H1 (cell line): ENCODE results near the gene TMEM187. TPM values are rescaled to one million over a fixed set of nuclear protein-coding genes. Genes with fewer than 3 reads are reported as not detected.

ENCODE experiments used
- CTCF ChIA-PET: fragments of 300-600 bp; sonication (Branson Sonifier 250); formaldehyde crosslinking; loops from one replicate; lab custom pipeline; 2021; ENCODE audit not compliant: partially characterized antibody; lab: Charles Lee
- POLR2A ChIA-PET: fragments of 300-600 bp; sonication (Branson Sonifier 250); formaldehyde crosslinking; loops from one replicate; lab custom pipeline; 2021; ENCODE audit warnings: inconsistent platforms; ENCODE audit not compliant: partially characterized antibody; lab: Charles Lee
- DNase-seq, 2 experiments: peaks; one replicate each; pipeline versions ENCODE4 v3.0.0 to v3.0.0-alpha.2; 2010 to 2022; ENCODE audit warnings: low spot score in 2 of 2, low read depth in 1 of 2, mixed read lengths in 1 of 2
- FAIRE-seq: peaks from 2 replicates; lab custom pipeline; 2011; peaks lifted over from hg19 to GRCh38; lab: Jason Lieb, UNC
- H2AFZ ChIP-seq: 2 replicates; pipeline ENCODE4 v1.8.1; 2012; ENCODE audit warnings: low read length, inconsistent platforms
- H2AK5ac ChIP-seq: 2 replicates; pipeline ENCODE4 v1.6.1; 2013; ENCODE audit warnings: low read depth, low read length
- H2BK120ac ChIP-seq: replicated peaks from 2 replicates; pipeline ENCODE3; 2013; ENCODE audit warnings: low read depth, low read length, inconsistent platforms
- H2BK12ac ChIP-seq: 2 replicates; pipeline ENCODE4 v1.6.1; 2013; ENCODE audit warnings: low read depth, low read length
- H2BK15ac ChIP-seq: 2 replicates; pipeline ENCODE4 v1.6.1; 2013; ENCODE audit warnings: low read length
- H2BK20ac ChIP-seq: 2 replicates; pipeline ENCODE4 v1.6.1; 2013; ENCODE audit warnings: low read length
- H2BK5ac ChIP-seq: 2 replicates; pipeline ENCODE4 v1.6.1; 2013; ENCODE audit warnings: low read depth, low read length
- H3K14ac ChIP-seq: 2 replicates; pipeline ENCODE4 v1.6.1; 2013; ENCODE audit warnings: inconsistent platforms; ENCODE audit not compliant: insufficient read length
- H3K18ac ChIP-seq: 2 replicates; pipeline ENCODE4 v1.6.1; 2013; ENCODE audit warnings: low read length; ENCODE audit errors: extremely low read depth
- H3K23ac ChIP-seq: 2 replicates; pipeline ENCODE4 v1.6.1; 2013; ENCODE audit warnings: inconsistent platforms; ENCODE audit not compliant: insufficient read length
- H3K23me2 ChIP-seq: 2 replicates; pipeline ENCODE4 v1.6.1; 2013; ENCODE audit warnings: low read depth, low read length
- H3K27ac ChIP-seq: 2 replicates; pipeline ENCODE4 v1.6.1; 2011; ENCODE audit warnings: low read depth, low read length, inconsistent platforms
- H3K27me3 ChIP-seq, 4 experiments: replicated peaks in 1 of 4; 1 replicate in 1 of 4; 2 replicates in 3 of 4; pipeline versions ENCODE4 v1.6.1 to v1.8.1; 2011 to 2013; ENCODE audit warnings: low read length in 3 of 4, mild to moderate bottlenecking in 3 of 4, inconsistent platforms in 2 of 4, mixed read lengths in 2 of 4, moderate library complexity in 1 of 4; ENCODE audit not compliant: control insufficient read depth in 3 of 4, insufficient read depth in 3 of 4; ENCODE audit errors: extremely low read depth in 1 of 4
- H3K36me3 ChIP-seq, 4 experiments: 2 replicates each; pipeline versions ENCODE4 v1.6.1 to v1.8.1; 2011 to 2013; ENCODE audit warnings: mild to moderate bottlenecking in 4 of 4, low read length in 3 of 4, moderate library complexity in 2 of 4, control low read depth in 1 of 4, inconsistent platforms in 1 of 4; ENCODE audit not compliant: insufficient read depth in 4 of 4, control insufficient read depth in 2 of 4
- H3K4ac ChIP-seq: replicated peaks from 2 replicates; pipeline ENCODE3; 2013; ENCODE audit warnings: low read length, low read depth, mixed read lengths, inconsistent platforms; ENCODE audit not compliant: insufficient read length
- H3K4me1 ChIP-seq, 4 experiments: replicated peaks in 1 of 4; 1 replicate in 1 of 4; 2 replicates in 3 of 4; pipeline versions ENCODE4 v1.6.1 to v1.8.1; 2011 to 2013; ENCODE audit warnings: low read length in 3 of 4, inconsistent platforms in 2 of 4, mixed read lengths in 1 of 4; ENCODE audit not compliant: insufficient read depth in 4 of 4, control insufficient read depth in 3 of 4
- H3K4me2 ChIP-seq, 2 experiments: 2 replicates each; pipeline versions ENCODE4 v1.6.1 to v1.8.1; 2011 to 2013; ENCODE audit warnings: low read depth in 2 of 2, low read length in 2 of 2, control low read depth in 1 of 2, inconsistent platforms in 1 of 2, mild to moderate bottlenecking in 1 of 2; ENCODE audit not compliant: insufficient read depth in 1 of 2
- H3K4me3 ChIP-seq, 4 experiments: fragments of 200-600, 300-600 bp in 1 of 4; sonication (generic), shearing (Covaris generic), sonication (Bioruptor Twin) in 1 of 4; 2 replicates each; pipeline versions ENCODE4 v1.5.1 to v1.8.1; 2011 to 2016; ENCODE audit warnings: low read length in 4 of 4, low read depth in 3 of 4, control low read depth in 2 of 4, inconsistent platforms in 2 of 4, mild to moderate bottlenecking in 2 of 4, mixed read lengths in 1 of 4, moderate library complexity in 1 of 4; ENCODE audit not compliant: insufficient read depth in 2 of 4; ENCODE audit errors: extremely low read depth in 1 of 4
- H3K56ac ChIP-seq: replicated peaks from 2 replicates; pipeline ENCODE3; 2013; ENCODE audit warnings: low read depth, mild to moderate bottlenecking, mixed read lengths, low read length, inconsistent platforms; ENCODE audit not compliant: insufficient read length
- H3K79me1 ChIP-seq: 2 replicates; pipeline ENCODE4 v1.6.1; 2013; ENCODE audit warnings: low read depth, low read length, control low read depth
- H3K79me2 ChIP-seq, 2 experiments: 2 replicates each; pipeline versions ENCODE4 v1.6.1 to v1.8.1; 2012 to 2013; ENCODE audit warnings: low read length in 2 of 2, mild to moderate bottlenecking in 2 of 2, inconsistent platforms in 1 of 2; ENCODE audit not compliant: insufficient read depth in 2 of 2, control insufficient read depth in 1 of 2
- H3K9ac ChIP-seq, 4 experiments: replicated peaks in 1 of 4; 1 replicate in 1 of 4; 2 replicates in 3 of 4; pipeline versions ENCODE4 v1.6.1 to v1.8.1; 2011 to 2013; ENCODE audit warnings: low read depth in 3 of 4, low read length in 3 of 4, control low read depth in 2 of 4, mild to moderate bottlenecking in 2 of 4, moderate library complexity in 2 of 4, inconsistent platforms in 1 of 4; ENCODE audit errors: extremely low read depth in 1 of 4
- H3K9me3 ChIP-seq, 2 experiments: 2 replicates each; pipeline versions ENCODE4 v1.6.1 to v1.8.1; 2012 to 2013; ENCODE audit warnings: mild to moderate bottlenecking in 2 of 2, moderate library complexity in 2 of 2, control low read depth in 1 of 2, inconsistent platforms in 1 of 2, low read depth in 1 of 2, low read length in 1 of 2, mixed read lengths in 1 of 2; ENCODE audit not compliant: insufficient read depth in 2 of 2
- H4K20me1 ChIP-seq, 2 experiments: replicated peaks in 1 of 2; 2 replicates each; pipeline versions ENCODE3 to v1.8.1; 2011 to 2013; ENCODE audit warnings: inconsistent platforms in 2 of 2, low read length in 2 of 2, mild to moderate bottlenecking in 1 of 2; ENCODE audit not compliant: insufficient read depth in 2 of 2, control insufficient read depth in 1 of 2
- H4K5ac ChIP-seq: 2 replicates; pipeline ENCODE4 v1.6.1; 2013; ENCODE audit warnings: low read length, low read depth, mixed read lengths, inconsistent platforms; ENCODE audit not compliant: insufficient read length
- H4K8ac ChIP-seq: 2 replicates; pipeline ENCODE4 v1.8.0; 2013; ENCODE audit warnings: mild to moderate bottlenecking, moderate library complexity, low read length, inconsistent platforms; ENCODE audit not compliant: insufficient read depth; ENCODE audit errors: extremely low read depth
- H4K91ac ChIP-seq: replicated peaks from 2 replicates; pipeline ENCODE3; 2013; ENCODE audit warnings: low read length, mixed read lengths, inconsistent platforms; ENCODE audit not compliant: insufficient read length
- CBX8 ChIP-seq: fragments of 300-800, 300-1000 bp; sonication (generic); IDR thresholded peaks from 2 replicates; pipeline ENCODE4 v1.7.1; 2016; ENCODE audit warnings: low read depth, low read length, borderline replicate concordance
- EP300 ChIP-seq, 2 experiments: IDR thresholded peaks; 1 replicate in 1 of 2; 2 replicates in 1 of 2; pipeline ENCODE4 v1.6.1; 2011 to 2012; ENCODE audit warnings: low read depth in 2 of 2, low read length in 2 of 2, mild to moderate bottlenecking in 2 of 2, borderline replicate concordance in 1 of 2, inconsistent platforms in 1 of 2, moderate library complexity in 1 of 2
- GTF2F1 ChIP-seq: IDR thresholded peaks from 2 replicates; pipeline ENCODE4 v1.6.1; 2012; ENCODE audit warnings: low read depth, low read length, improper control_type of control experiment, borderline replicate concordance
- KDM5A ChIP-seq: fragments of 200-600 bp; IDR thresholded peaks from 2 replicates; pipeline ENCODE4 v1.7.1; 2012; ENCODE audit warnings: mild to moderate bottlenecking, low read length, inconsistent platforms, mixed read lengths
- SP4 ChIP-seq: IDR thresholded peaks from 2 replicates; pipeline ENCODE4 v1.6.1; 2012; ENCODE audit warnings: low read length, inconsistent platforms
- TAF7 ChIP-seq: optimal IDR thresholded peaks from 2 replicates; pipeline ENCODE3; 2011; ENCODE audit warnings: low read depth, mild to moderate bottlenecking, inconsistent platforms, low read length, moderate library complexity, borderline replicate concordance
- TBP ChIP-seq: IDR thresholded peaks from 2 replicates; pipeline ENCODE4 v1.6.1; 2011; ENCODE audit warnings: low read depth, low read length, improper control_type of control experiment
- WGBS, 2 experiments: shearing (Covaris generic) in 1 of 2; methylation state at CpG; one replicate each; pipeline versions ENCODE4 v1.1.6 to v1.1.7; 2013 to 2015; ENCODE audit warnings: low lambda C conversion rate in 2 of 2, mixed read lengths in 2 of 2, inconsistent platforms in 1 of 2, low coverage in 1 of 2, missing lambda C conversion rate in 1 of 2; ENCODE audit not compliant: insufficient replicate concordance in 2 of 2, insufficient coverage in 1 of 2, insufficient read length in 1 of 2; ENCODE audit errors: extremely low coverage in 1 of 2, missing lambda C conversion rate in 1 of 2; 5-methylcytosine and 5-hydroxymethylcytosine counted together
- polyA plus RNA-seq, 7 experiments: library from polyadenylated mRNA; depleted of rRNA in 3 of 7; stranded (reverse) in 5 of 7; unstranded in 2 of 7; fragments of >200 nt in 5 of 7; fragments of 200-250 nt in 2 of 7; gene quantifications; 1 replicate in 5 of 7; 2 replicates in 1 of 7; 4 replicates in 1 of 7; pipeline versions ENCODE4 v1.2.1 to v1.2.3, GENCODE V29; 2011 to 2013; ENCODE audit warnings: missing spikeins in 2 of 7, mixed read lengths in 2 of 7
- total RNA-seq: library from RNA; stranded (reverse); fragmentation: NEBNext Ultra II Directional; extraction: Animal tissue kit (Norgen Biotek cat#: 25700); gene quantifications from 2 replicates; pipeline ENCODE4 v1.2.1, GENCODE V29; 2021
- TF ChIP-seq, protein P1 (sequence below), 3 experiments: IDR thresholded peaks; 1 replicate in 2 of 3; 2 replicates in 1 of 3; pipeline versions ENCODE4 v1.5.1 to v1.6.1; 2011; ENCODE audit warnings: low read length in 3 of 3, mild to moderate bottlenecking in 3 of 3, inconsistent platforms in 2 of 3, low read depth in 1 of 3, moderate library complexity in 1 of 3; ENCODE audit not compliant: insufficient read depth in 1 of 3; ENCODE audit errors: control extremely low read depth in 1 of 3
- TF ChIP-seq, protein P2 (sequence below): IDR thresholded peaks from 2 replicates; pipeline ENCODE4 v1.6.1; 2012; ENCODE audit warnings: low read length, inconsistent platforms

TMEM187 gene
- total and polyA plus RNA-seq, 2 of the 8 experiments (the other 6 are each of a cell fraction or from before 2014, with no cell fraction given): 5.0 to 14.5 TPM

DNA sequence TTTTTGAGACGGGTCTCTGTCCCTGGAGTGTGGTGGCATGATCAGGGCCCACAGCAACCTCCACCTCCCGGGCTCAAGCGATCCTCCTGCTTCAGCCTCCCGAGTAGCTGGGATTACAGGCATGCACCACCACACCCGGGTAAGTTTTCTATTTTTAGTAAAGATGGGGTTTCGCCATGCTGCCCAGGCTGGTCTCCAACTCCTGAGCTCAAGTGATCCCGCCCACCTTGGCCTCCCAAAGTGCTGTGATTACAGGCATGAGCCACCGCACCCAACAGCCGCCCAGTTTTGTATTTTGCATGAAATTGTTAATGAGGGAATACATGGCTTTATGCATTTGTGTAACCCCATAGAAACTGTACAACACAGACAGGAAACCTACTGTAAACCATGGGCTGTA, 43.7 kb upstream of the TMEM187 start:
- Histone ChIP-seq H2AK5ac (no peak overlapping the region), H4K5ac (no peak overlapping the region), H3K23me2 (peaks cover 15% of the 10 kb centered on the region; the same call in 1 of the 2 replicates), H3K56ac (no peak overlapping the region), H2BK20ac (no peak overlapping the region), H4K91ac (no peak overlapping the region), H3K27ac (no peak overlapping the region), H2BK12ac (no peak overlapping the region), H3K4me3 (no peak overlapping the region), H3K79me1 (no peaks in the 10 kb centered on the region; the same call in 1 of the 2 replicates), H3K4ac (no peak overlapping the region), H2BK120ac (no peak overlapping the region), H3K79me2 (peaks cover 0 to 11% of the 10 kb centered on the region in 2 experiments; a peak in 2 of 4 replicates), H3K27me3 (no peaks in the 10 kb centered on the region), H3K23ac (no peak overlapping the region), H3K9me3 (no peaks in the 10 kb centered on the region), H3K18ac (no peak overlapping the region), H3K4me1 (peaks cover 3 to 15% (median 11%) of the 10 kb centered on the region in 4 experiments), H3K9ac (no peak overlapping the region), H3K14ac (no peak overlapping the region), H2BK5ac (no peak overlapping the region), H2BK15ac (no peak overlapping the region), H2AFZ (no peak overlapping the region), H3K36me3 (peaks cover 0 to 10% (median 4%) of the 10 kb centered on the region in 4 experiments; a peak in 2 of 8 replicates), H4K20me1 (no peaks in the 10 kb centered on the region), H3K4me2 (peak overlapping the region in 1 of 2 experiments; percentile 50; a peak in 3 of 4 replicates), H4K8ac (no peak overlapping the region)
- CTCF ChIA-PET: interaction anchor here (0.7 to 19.6 kb wide), 9 partner anchors 9 to 445 kb away, joined by 3 to 272 read pairs (median 3); partner anchors contain the start of gene RENBP
- DNase-seq: no peak
- 90% methylated on average over 5 of the region's 9 CpGs; no CpG with 5 or more reads in 1 of the 2 experiments for WGBS, 2 experiments
- POLR2A ChIA-PET: interaction anchor here (0.7 to 14.9 kb wide), 9 partner anchors 13 to 206 kb away, joined by 3 to 231 read pairs (median 5); partner anchors contain the start of genes HCFC1, IDH3G, L1CAM and NAA10
- FAIRE-seq: no peak
- TF ChIP-seq, protein P1, sequence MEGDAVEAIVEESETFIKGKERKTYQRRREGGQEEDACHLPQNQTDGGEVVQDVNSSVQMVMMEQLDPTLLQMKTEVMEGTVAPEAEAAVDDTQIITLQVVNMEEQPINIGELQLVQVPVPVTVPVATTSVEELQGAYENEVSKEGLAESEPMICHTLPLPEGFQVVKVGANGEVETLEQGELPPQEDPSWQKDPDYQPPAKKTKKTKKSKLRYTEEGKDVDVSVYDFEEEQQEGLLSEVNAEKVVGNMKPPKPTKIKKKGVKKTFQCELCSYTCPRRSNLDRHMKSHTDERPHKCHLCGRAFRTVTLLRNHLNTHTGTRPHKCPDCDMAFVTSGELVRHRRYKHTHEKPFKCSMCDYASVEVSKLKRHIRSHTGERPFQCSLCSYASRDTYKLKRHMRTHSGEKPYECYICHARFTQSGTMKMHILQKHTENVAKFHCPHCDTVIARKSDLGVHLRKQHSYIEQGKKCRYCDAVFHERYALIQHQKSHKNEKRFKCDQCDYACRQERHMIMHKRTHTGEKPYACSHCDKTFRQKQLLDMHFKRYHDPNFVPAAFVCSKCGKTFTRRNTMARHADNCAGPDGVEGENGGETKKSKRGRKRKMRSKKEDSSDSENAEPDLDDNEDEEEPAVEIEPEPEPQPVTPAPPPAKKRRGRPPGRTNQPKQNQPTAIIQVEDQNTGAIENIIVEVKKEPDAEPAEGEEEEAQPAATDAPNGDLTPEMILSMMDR (IDR thresholded peaks at IDR 0.05; ENCODE audit: control extremely low read depth in 1 of 3, insufficient read depth in 1 of 3, low read depth in 1 of 3, low read length in 3 of 3): no peak
- no peak for TF ChIP-seq GTF2F1
- TF ChIP-seq SP4: no peak
- no peak for TF ChIP-seq EP300 (IDR thresholded peaks at IDR 0.05; ENCODE audit: borderline replicate concordance in 1 of 2, low read depth in 2 of 2, low read length in 2 of 2)
- no peak for TF ChIP-seq TAF7
- TF ChIP-seq TBP: no peak
- TF ChIP-seq KDM5A: no peak
- TF ChIP-seq, protein P2, sequence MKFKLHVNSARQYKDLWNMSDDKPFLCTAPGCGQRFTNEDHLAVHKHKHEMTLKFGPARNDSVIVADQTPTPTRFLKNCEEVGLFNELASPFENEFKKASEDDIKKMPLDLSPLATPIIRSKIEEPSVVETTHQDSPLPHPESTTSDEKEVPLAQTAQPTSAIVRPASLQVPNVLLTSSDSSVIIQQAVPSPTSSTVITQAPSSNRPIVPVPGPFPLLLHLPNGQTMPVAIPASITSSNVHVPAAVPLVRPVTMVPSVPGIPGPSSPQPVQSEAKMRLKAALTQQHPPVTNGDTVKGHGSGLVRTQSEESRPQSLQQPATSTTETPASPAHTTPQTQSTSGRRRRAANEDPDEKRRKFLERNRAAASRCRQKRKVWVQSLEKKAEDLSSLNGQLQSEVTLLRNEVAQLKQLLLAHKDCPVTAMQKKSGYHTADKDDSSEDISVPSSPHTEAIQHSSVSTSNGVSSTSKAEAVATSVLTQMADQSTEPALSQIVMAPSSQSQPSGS: no peak
- TF ChIP-seq CBX8: no peak
